HG03442 (cell line): ENCODE results near the gene ESRRB.

ENCODE experiments used
- ATAC-seq: cut with Tn5 transposase; IDR thresholded peaks from one replicate; pipeline ENCODE4 v1.9.1; 2021; ENCODE audit warnings: mild to moderate bottlenecking, moderate library complexity; ENCODE audit not compliant: unreplicated experiment

The ESRRB gene

GRCh38 chr14:76491172-76491930 is 115.4 kb downstream of the ESRRB start:
- ATAC-seq: no peak

- ATAC-seq: no peak
These were observed 120.0 kb downstream of the ESRRB start for GRCh38 chr14:76495983-76496382.

- ATAC-seq: no peak
These were observed 120.7 kb downstream of the ESRRB start for GRCh38 chr14:76496595-76496994.

- no peak for ATAC-seq
These were observed 121.9 kb downstream of the ESRRB start for GRCh38 chr14:76497550-76498462.

GRCh38 chr14:76498463-76498935 is 122.6 kb downstream of the ESRRB start:
- no peak for ATAC-seq

- no peak for ATAC-seq
These were observed 123.0 kb downstream of the ESRRB start for GRCh38 chr14:76498976-76499375.

- no peak for ATAC-seq
These were observed 123.5 kb downstream of the ESRRB start for GRCh38 chr14:76499399-76499798.

GRCh38 chr14:76500011-76500410 is 124.1 kb downstream of the ESRRB start:
- no peak for ATAC-seq

GRCh38 chr14:76500480-76500879 is 124.5 kb downstream of the ESRRB start:
- ATAC-seq: no peak

GRCh38 chr14:76501156-76501720 is 125.3 kb downstream of the ESRRB start:
- ATAC-seq: no peak

GRCh38 chr14:76502219-76502618 is 126.3 kb downstream of the ESRRB start:
- ATAC-seq: no peak

- peak; percentile 44 for ATAC-seq
These were observed 126.7 kb downstream of the ESRRB start for GRCh38 chr14:76502638-76503037.

GRCh38 chr14:76509311-76509710 is 133.4 kb downstream of the ESRRB start:
- ATAC-seq: no peak

GRCh38 chr14:76510181-76510580 is 134.2 kb downstream of the ESRRB start:
- ATAC-seq: no peak

GRCh38 chr14:76514213-76514998 is 138.5 kb downstream of the ESRRB start:
- ATAC-seq: no peak

GRCh38 chr14:76516884-76517283 is 140.9 kb downstream of the ESRRB start:
- no peak for ATAC-seq

- no peak for ATAC-seq
These were observed 142.4 kb downstream of the ESRRB start for GRCh38 chr14:76518366-76518765.

GRCh38 chr14:76525106-76525821 is 149.3 kb downstream of the ESRRB start:
- no peak for ATAC-seq

- ATAC-seq: no peak
These were observed 155.1 kb downstream of the ESRRB start for GRCh38 chr14:76531085-76531484.

GRCh38 chr14:76531821-76532318 is 155.9 kb downstream of the ESRRB start:
- no peak for ATAC-seq
